T-helper 1 cell treated with Interleukin-12 subunit alpha and Interleukin-12 subunit beta and Interleukin-4 antibody, amounts not matched to agents 30 μg/mL and 1 μg/mL, for 36 hours (primary cell): Measurements from ENCODE around the gene TTLL11.

Experiments used
- H3K27ac Mint-ChIP-seq: one replicate; pipeline ENCODE4 v1.8.0; 2021; ENCODE audit warnings: mild to moderate bottlenecking, mixed read lengths
- H3K27me3 Mint-ChIP-seq: one replicate; pipeline ENCODE4 v1.8.0; 2021; ENCODE audit warnings: low read depth, mixed read lengths
- H3K36me3 Mint-ChIP-seq: one replicate; pipeline ENCODE4 v1.8.0; 2021; ENCODE audit warnings: low read depth, mixed read lengths
- H3K4me1 Mint-ChIP-seq: one replicate; pipeline ENCODE4 v1.8.0; 2021; ENCODE audit warnings: low read depth, mixed read lengths
- H3K4me3 Mint-ChIP-seq: one replicate; pipeline ENCODE4 v1.8.0; 2021; ENCODE audit warnings: mild to moderate bottlenecking, moderate library complexity, mixed read lengths
- H3K9me3 Mint-ChIP-seq: one replicate; pipeline ENCODE4 v1.8.0; 2021; ENCODE audit warnings: mixed read lengths

Gene TTLL11

DNA sequence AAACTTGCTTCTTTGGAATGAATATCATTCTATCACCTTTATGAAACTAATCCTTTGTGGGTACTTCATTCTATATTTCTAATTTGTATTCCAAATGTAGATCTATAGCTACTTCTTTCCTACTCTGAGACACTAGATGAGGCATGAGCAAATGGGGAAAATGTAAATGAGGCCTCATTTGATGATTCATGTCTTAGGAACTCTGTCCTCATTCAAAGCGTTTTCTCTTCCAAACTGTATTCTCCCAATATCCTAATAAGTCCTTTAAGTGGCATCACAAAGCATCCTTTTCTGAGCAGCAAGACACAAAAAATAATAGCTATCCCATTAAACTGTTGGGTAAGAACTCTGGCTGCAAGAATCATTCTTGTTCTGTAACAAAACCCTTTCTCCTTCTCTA, 56.1 kb downstream of the TTLL11 start:
- no peaks in the 10 kb centered on the region for H3K36me3 Mint-ChIP-seq
- H3K27me3 Mint-ChIP-seq = no peaks in the 10 kb centered on the region
- H3K4me1 Mint-ChIP-seq = no peaks in the 10 kb centered on the region
- no peaks in the 10 kb centered on the region for H3K9me3 Mint-ChIP-seq
- no peak overlapping the region for H3K27ac Mint-ChIP-seq
- H3K4me3 Mint-ChIP-seq = no peak overlapping the region

DNA sequence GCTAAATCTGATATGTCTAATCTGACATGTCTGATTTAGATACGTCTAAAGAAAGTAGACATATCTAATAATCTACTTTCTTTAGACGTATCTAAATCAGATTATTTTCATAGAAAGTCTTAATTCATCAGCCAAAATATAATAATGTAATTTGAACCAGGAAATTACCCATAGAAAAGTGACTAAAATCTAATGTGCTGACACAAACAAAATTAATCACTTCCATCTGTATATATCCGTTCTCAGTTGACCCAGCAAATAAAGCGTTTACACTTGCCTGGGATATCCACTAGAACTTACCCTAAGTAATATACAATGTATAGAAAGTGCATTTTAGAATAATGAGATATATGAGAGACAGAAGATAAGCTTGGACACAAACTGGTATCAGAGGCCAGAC, 56.7 kb downstream of the TTLL11 start:
- no peak overlapping the region for H3K27ac Mint-ChIP-seq
- no peaks in the 10 kb centered on the region for H3K27me3 Mint-ChIP-seq
- no peaks in the 10 kb centered on the region for H3K36me3 Mint-ChIP-seq
- H3K4me3 Mint-ChIP-seq = no peak overlapping the region
- H3K9me3 Mint-ChIP-seq = no peaks in the 10 kb centered on the region
- H3K4me1 Mint-ChIP-seq = no peaks in the 10 kb centered on the region

DNA sequence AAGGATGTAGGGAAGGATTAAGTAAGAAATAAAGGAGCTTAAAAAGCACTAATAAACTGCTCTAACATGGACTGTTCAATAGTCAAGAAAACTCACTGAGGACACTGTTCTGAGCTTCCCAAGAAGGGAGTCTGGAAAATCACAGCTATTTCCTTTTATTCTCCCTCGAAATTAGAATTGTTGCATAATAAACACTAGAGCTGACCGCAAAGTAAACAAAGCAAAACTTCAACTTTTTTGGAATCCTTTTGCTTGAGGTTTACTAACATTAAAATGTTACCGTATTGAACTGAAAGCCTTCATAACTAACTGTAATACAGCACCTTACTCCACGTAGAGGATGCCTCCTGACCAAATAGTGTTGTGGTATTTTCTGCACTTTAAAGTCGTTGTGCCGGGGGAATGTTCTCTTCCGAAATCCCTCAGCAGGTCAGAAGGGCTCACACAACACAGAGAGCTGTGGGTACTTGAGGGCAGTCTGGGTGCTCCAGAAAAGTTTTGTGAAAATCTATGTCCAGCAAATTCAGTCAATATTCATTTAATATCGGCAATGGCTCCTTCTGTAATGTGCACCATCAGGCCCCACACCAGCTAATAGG, 59.2 kb downstream of the TTLL11 start:
- no peak overlapping the region for H3K4me3 Mint-ChIP-seq
- no peak overlapping the region for H3K27ac Mint-ChIP-seq
- no peaks in the 10 kb centered on the region for H3K36me3 Mint-ChIP-seq
- H3K9me3 Mint-ChIP-seq = no peaks in the 10 kb centered on the region
- no peaks in the 10 kb centered on the region for H3K27me3 Mint-ChIP-seq
- no peaks in the 10 kb centered on the region for H3K4me1 Mint-ChIP-seq

DNA sequence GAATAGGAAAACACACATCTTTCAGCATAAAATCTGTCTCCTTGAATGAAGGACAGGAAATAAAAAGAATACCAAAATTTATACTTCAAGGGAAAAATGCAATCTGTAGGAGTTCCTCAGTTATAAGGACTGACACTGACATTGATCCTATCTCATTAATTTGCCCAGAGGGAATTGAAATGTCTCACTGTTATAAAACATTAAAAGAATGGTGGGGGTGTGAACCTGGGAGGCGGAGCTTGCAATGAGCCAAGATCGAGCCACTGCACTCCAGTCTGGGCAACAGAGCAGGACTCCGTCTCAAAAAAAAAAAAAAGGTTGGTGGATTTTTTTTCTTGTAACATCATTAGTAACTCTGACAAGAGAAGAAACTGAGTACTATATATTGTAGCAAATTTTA, 60.8 kb downstream of the TTLL11 start:
- Mint-ChIP-seq H3K4me3 (no peak overlapping the region), H3K9me3 (no peaks in the 10 kb centered on the region), H3K4me1 (no peaks in the 10 kb centered on the region), H3K36me3 (no peaks in the 10 kb centered on the region), H3K27ac (no peak overlapping the region), H3K27me3 (no peaks in the 10 kb centered on the region)

DNA sequence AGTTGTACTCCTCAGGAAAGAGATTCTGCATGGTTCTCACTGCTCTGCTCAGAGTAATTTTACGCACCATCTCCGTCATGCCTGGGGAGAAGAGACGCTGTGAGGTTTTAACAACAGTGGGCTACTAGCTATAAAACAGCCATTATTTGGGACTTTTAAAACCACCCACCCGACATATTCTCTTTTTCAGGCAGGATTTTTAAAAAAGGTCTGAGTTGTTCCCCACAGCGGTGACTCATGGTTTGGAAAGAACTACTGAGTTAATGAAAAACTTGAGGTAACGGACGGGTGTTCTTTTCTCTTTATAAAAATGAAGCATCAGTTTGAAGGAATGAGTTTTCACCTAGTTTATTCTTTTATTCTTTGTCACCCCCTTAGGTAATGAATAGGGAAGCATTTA, 61.3 kb downstream of the TTLL11 start:
- Mint-ChIP-seq H3K4me1 (no peaks in the 10 kb centered on the region), H3K36me3 (no peaks in the 10 kb centered on the region), H3K27ac (no peak overlapping the region), H3K27me3 (no peaks in the 10 kb centered on the region), H3K4me3 (no peak overlapping the region), H3K9me3 (no peaks in the 10 kb centered on the region)

DNA sequence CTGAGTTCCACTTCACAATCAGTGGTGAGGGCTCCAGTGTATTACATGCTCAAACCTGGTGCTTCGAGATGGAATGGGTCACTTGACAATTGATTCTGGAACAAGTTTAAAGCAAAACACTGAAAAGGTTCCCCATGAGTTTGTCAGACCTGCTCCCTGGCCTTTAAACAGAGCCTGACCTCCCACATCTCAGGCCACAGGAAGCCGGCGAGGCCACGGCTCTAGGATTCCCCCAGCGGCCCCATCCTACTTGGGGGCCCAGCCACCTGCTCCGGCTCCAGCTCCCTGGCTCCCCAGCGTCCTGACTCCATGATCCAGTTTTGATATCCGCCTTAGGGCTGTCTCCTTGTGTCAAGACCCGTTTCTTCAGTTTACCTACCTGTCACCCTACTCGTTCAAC, 62.0 kb downstream of the TTLL11 start:
- no peaks in the 10 kb centered on the region for H3K27me3 Mint-ChIP-seq
- H3K4me1 Mint-ChIP-seq = no peaks in the 10 kb centered on the region
- no peaks in the 10 kb centered on the region for H3K9me3 Mint-ChIP-seq
- no peak overlapping the region for H3K4me3 Mint-ChIP-seq
- H3K36me3 Mint-ChIP-seq = no peaks in the 10 kb centered on the region
- H3K27ac Mint-ChIP-seq = no peak overlapping the region

DNA sequence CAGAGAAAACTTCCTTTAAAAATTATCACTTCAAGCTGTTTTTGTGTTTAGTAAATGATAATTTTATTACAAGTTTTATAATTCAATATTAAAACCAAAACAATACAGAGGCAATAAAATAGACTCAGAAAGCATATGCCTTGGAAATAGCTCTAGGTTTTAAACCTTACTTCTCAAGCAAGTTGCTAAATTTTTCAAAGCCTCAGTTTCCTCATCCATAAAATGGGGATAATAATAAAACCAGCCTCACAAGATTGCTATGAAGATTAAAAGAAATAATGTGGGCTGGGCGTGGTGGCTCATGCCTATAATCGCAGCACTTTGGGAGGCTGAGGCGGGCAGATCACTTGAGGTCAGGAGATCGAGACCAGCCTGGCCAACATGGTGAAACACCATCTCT, 62.8 kb downstream of the TTLL11 start:
- no peaks in the 10 kb centered on the region for H3K9me3 Mint-ChIP-seq
- no peak overlapping the region for H3K4me3 Mint-ChIP-seq
- H3K27me3 Mint-ChIP-seq = no peaks in the 10 kb centered on the region
- no peak overlapping the region for H3K27ac Mint-ChIP-seq
- H3K36me3 Mint-ChIP-seq = no peaks in the 10 kb centered on the region
- H3K4me1 Mint-ChIP-seq = no peaks in the 10 kb centered on the region

DNA sequence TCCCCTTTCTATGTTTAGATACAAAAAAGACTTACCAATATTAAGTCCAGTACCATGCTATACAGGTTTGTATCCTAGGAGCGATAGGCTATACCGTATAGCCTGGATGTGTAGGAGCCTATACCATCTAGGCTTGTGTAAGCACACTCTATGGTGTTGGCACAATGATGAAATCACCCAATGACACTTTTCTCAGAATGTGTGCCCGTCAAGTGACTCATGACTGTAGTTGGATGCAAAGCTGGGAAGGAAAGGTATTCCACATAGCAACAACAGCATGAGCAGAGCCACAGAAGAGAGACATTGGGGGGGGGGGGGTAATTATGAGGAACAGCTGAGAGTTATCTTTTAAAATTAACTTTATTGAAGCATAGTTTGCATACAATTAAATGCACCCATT, 63.2 kb downstream of the TTLL11 start:
- Mint-ChIP-seq H3K27ac (no peak overlapping the region), H3K4me3 (no peak overlapping the region), H3K9me3 (no peaks in the 10 kb centered on the region), H3K4me1 (no peaks in the 10 kb centered on the region), H3K36me3 (no peaks in the 10 kb centered on the region), H3K27me3 (no peaks in the 10 kb centered on the region)

DNA sequence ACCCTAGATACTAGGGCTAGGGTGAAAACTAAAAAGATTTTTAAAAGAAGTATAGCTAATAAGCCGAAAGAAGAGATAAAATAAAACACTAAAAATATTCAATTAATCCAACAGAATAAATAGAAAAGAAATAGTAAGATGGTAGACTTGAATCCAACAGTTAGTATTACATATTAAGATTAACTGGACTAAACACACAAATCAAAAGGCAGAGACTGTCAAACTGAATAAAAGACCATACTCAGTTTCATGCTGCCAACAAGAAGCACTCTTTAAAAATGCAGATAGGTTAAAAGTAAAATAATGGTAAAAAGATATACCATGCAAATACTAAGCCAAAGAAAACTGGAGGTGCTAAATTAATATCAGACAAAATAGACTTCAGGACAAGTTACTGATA, 65.0 kb downstream of the TTLL11 start:
- Mint-ChIP-seq H3K4me1 (no peaks in the 10 kb centered on the region), H3K9me3 (no peaks in the 10 kb centered on the region), H3K27me3 (no peaks in the 10 kb centered on the region), H3K27ac (no peak overlapping the region), H3K36me3 (no peaks in the 10 kb centered on the region), H3K4me3 (no peak overlapping the region)

DNA sequence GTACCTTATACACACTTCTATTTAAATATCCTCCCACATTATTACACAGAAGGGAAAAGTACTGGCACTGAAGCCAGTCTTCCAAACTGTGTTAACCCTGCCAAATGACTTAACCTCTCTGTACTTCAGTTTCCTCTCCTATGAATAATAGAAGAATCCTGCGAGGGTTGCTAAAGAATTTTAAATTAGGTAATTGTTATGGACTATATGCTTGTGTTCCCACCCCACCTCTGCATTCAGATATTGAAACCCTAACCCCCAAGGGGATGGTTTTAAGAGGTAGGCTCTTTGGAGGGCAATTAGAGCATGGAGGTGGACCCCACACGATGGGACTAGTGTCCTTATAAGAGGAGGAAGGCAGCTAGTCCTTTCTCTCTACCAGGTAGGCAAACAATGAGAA, 72.7 kb downstream of the TTLL11 start:
- Mint-ChIP-seq H3K4me1 (no peaks in the 10 kb centered on the region), H3K27me3 (no peaks in the 10 kb centered on the region), H3K36me3 (no peaks in the 10 kb centered on the region), H3K9me3 (no peaks in the 10 kb centered on the region), H3K4me3 (no peak overlapping the region), H3K27ac (no peak overlapping the region)

DNA sequence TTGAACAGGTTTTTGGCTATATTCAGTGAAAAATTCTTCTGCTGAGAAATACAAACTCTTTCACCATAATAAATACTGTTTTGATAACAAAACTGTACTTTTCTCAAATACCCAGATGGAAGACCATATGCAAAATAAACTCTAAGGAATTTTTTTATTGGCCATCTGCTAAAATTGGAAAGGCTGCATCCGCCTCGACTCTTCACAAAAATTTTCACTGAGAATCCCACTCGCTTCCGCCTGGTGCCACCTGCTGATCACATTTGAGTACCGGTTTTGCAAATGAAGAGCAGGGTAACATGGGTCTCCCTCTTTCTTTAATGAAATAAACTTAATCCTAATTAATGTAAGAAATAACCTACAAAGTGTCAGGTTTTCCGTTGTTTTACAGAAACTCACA, 76.4 kb downstream of the TTLL11 start:
- no peaks in the 10 kb centered on the region for H3K9me3 Mint-ChIP-seq
- no peaks in the 10 kb centered on the region for H3K27me3 Mint-ChIP-seq
- no peak overlapping the region for H3K27ac Mint-ChIP-seq
- no peaks in the 10 kb centered on the region for H3K4me1 Mint-ChIP-seq
- no peak overlapping the region for H3K4me3 Mint-ChIP-seq
- H3K36me3 Mint-ChIP-seq = no peaks in the 10 kb centered on the region

DNA sequence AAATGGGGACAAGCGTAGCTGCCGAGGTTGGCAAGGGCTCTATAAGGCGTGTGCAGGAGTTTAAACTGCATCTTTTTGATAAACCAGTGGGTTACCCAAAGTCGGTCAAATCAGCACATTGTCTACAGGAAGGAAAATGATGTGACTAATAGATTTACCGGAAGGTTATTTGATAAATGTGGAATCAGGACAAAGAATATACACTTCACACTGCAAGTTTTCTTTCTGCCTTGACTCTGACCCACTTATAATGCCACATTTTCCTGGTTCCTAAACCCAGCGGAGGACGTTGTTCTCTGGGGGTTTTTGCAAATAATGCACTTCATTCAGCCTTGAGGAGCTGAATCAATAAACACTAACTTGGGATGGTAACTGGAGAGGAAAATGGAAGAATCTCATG, 76.8 kb downstream of the TTLL11 start:
- H3K27me3 Mint-ChIP-seq = no peaks in the 10 kb centered on the region
- no peak overlapping the region for H3K4me3 Mint-ChIP-seq
- H3K4me1 Mint-ChIP-seq = no peaks in the 10 kb centered on the region
- H3K27ac Mint-ChIP-seq = no peak overlapping the region
- no peaks in the 10 kb centered on the region for H3K36me3 Mint-ChIP-seq
- no peaks in the 10 kb centered on the region for H3K9me3 Mint-ChIP-seq

DNA sequence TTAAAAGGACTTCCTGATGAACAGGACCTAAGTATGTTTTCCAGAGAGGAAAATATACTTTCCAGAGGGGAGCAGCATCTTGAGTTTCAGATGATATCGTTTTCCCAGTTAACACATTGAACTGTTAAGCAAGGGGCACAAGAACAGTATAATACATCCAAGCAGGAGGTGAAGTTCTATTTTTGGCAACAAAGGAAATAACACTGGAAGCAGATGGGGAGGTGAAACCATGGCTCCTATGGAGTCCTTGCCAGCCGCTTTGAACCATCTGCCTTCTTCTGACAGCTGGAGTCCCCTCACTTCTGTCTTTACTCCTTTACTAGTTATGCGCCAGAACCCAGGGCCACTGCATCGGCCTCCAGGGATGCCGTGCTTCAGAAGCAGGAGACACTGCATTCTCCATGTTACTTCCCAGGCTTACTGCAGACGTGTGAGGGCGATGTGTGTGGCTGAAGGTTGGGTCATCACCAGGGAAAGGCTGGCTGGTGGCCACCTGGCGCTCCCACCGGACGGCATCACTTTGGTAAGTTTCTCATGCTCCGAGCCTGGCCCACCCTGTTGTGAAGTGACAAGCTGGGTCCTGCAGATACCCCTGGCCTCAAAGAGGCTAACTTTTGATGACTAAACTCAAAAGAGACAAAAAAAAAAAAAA, 77.8 kb downstream of the TTLL11 start:
- no peak overlapping the region for H3K4me3 Mint-ChIP-seq
- no peaks in the 10 kb centered on the region for H3K36me3 Mint-ChIP-seq
- H3K9me3 Mint-ChIP-seq = no peaks in the 10 kb centered on the region
- no peaks in the 10 kb centered on the region for H3K4me1 Mint-ChIP-seq
- no peaks in the 10 kb centered on the region for H3K27me3 Mint-ChIP-seq
- no peak overlapping the region for H3K27ac Mint-ChIP-seq

DNA sequence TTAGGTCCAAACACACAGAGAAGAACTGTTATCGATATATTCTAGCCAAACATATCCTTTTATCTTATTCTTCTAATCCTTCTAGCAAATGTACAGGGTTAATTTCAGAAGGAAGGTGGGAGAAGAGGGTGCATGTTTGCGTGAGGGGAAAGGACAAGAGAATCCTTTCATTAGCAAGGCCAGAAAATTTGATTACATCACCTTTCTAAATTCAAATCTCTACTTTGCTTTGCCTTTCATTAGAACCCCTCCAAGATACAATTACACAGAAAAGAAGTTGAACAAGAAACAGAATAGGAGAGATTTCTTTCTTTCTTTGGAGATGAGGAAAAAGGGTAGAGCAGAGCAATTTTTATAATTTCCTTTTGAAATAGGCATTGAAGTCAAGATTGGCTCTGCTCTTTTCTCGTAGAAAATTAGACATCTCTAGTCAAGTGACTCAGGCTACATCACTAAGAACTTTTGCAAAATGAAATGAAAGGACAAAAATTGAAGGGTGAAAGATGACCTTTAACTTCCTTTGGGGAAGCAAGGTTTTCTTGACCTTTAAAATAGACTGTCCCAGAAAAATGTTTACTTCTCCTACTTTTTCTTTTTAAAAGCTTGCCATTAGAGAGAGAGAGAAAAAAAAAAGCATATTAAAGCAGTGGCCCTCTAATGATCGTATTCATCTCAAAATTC, 81.2 kb downstream of the TTLL11 start:
- Mint-ChIP-seq H3K27ac (no peak overlapping the region), H3K27me3 (no peaks in the 10 kb centered on the region), H3K4me3 (no peak overlapping the region), H3K36me3 (no peaks in the 10 kb centered on the region), H3K9me3 (no peaks in the 10 kb centered on the region), H3K4me1 (no peaks in the 10 kb centered on the region)

DNA sequence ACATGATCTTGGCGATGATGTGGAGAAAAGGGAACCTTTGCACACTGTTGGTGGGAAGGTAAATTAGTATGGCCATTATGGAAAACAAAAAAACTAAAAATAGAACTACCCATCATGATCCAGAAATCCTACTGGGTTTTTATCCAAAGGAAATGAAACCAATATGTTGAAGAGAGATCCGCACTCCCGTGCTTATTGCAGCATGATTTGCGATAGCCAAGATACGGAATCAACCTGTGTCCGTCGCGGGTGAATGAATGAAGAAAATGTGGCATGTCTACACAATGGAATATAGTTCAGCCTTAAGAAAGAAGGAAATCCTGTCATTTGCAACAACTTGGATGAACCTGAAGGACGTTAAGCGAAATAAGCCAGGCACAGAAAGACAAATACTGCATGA, 84.5 kb downstream of the TTLL11 start:
- H3K36me3 Mint-ChIP-seq = no peaks in the 10 kb centered on the region
- H3K27ac Mint-ChIP-seq = no peak overlapping the region
- H3K9me3 Mint-ChIP-seq = no peaks in the 10 kb centered on the region
- H3K4me3 Mint-ChIP-seq = no peak overlapping the region
- H3K27me3 Mint-ChIP-seq = no peaks in the 10 kb centered on the region
- no peaks in the 10 kb centered on the region for H3K4me1 Mint-ChIP-seq
